UCSD-AML1 (cell line): ENCODE results near the gene ATN1.
A peak's percentile ranks its signal among the peaks of the same experiment; 100 is the strongest.

Experiments used
- DNase-seq: peaks from one replicate; lab custom pipeline; 2025; ENCODE audit not compliant: unreplicated experiment; lab: John Stamatoyannopoulos, UW

Gene ATN1

GRCh38 chr12:6925540-6926279 is 2.0 kb upstream of the ATN1 start:
- DNase-seq, result no peak

- DNase-seq, result no peak
These were observed 403 bp downstream of the ATN1 start for GRCh38 chr12:6928022-6928702.

GRCh38 chr12:6928703-6929407 is 1.1 kb downstream of the ATN1 start:
- DNase-seq, result no peak

GRCh38 chr12:6929466-6930452 is 2.0 kb downstream of the ATN1 start:
- no peak for DNase-seq

- no peak for DNase-seq
These were observed 5.0 kb downstream of the ATN1 start for GRCh38 chr12:6932766-6933165.

- no peak for DNase-seq
These were observed 6.4 kb downstream of the ATN1 start for GRCh38 chr12:6934110-6934509.

GRCh38 chr12:6935371-6936193 is 7.8 kb downstream of the ATN1 start:
- no peak for DNase-seq

- no peak for DNase-seq
These were observed 8.5 kb downstream of the ATN1 start for GRCh38 chr12:6936194-6936635.

GRCh38 chr12:6936636-6937480 is 9.1 kb downstream of the ATN1 start:
- DNase-seq, result no peak

- DNase-seq, result peak; percentile 93
These were observed 10.0 kb downstream of the ATN1 start for GRCh38 chr12:6937481-6938352.

- no peak for DNase-seq
These were observed 10.8 kb downstream of the ATN1 start for GRCh38 chr12:6938353-6939190.

- no peak for DNase-seq
These were observed 11.4 kb downstream of the ATN1 start for GRCh38 chr12:6939191-6939540.

GRCh38 chr12:6941267-6941666 is 13.5 kb downstream of the ATN1 start:
- no peak for DNase-seq

GRCh38 chr12:6941782-6942181 is 14.0 kb downstream of the ATN1 start:
- no peak for DNase-seq

GRCh38 chr12:6942331-6942665 is 14.5 kb downstream of the ATN1 start:
- DNase-seq, result no peak

- peak; percentile 70 for DNase-seq
These were observed 15.6 kb downstream of the ATN1 start for GRCh38 chr12:6943389-6943721.

GRCh38 chr12:6943722-6944380 is 16.1 kb downstream of the ATN1 start, which contains the start of the genes C12orf57 and RNU7-1:
TSS of gene C12orf57 (plus strand) at chr12:6944022. CDS start at chr12:6944122, 100 bp downstream.
TSS of gene RNU7-1 (plus strand) at chr12:6943816.
- peak; percentile 86 for DNase-seq
